ENCODE measurements around the gene ZFAND3. TPM values are rescaled to one million over a fixed set of nuclear protein-coding genes. Genes with fewer than 3 reads are reported as not detected.

ZFAND3 gene
- total and polyA plus RNA-seq, 10 of the 15 experiments (the other 5 are each of a cell fraction or from before 2014, with no cell fraction given): 0.90 to 34.4 (median 16.3) TPM

DNA sequence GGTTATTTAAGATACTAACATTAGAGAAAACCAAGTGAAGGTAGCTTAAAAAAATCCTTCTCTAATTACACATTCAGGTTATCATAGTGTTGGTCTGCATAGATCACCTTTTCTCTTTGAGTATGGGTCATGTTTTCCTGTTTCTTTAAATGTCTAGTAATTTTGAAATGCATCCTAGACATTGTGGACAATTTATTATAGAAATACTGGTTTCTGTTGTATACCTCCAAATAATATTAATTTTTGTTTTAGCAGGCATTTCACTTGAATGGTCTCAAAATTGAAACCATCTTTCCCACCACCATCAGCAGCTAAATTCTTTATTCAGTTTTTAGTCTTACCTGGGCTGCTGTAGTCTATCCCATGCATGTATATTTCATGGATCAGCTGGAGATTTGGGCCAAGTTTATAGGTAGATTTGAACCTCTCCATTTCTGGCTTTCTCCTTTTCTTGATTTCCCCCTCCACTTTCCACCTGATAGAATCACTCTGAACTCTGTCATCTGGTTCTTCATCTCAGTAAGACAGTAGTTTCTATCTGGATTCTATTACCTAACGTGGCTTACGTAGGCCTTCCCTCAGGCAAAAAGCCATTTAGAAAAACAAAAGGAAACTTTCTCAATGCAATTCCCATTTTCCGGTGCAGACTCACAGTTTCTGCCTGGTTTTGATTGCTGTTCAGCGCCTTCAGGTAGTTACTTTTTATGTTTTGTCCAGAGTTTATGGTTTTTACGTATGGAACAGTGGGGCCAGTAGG is 52.3 kb downstream of the ZFAND3 start (continued):
- TF ChIP-seq NFXL1 (IDR thresholded peaks at IDR 0.05; ENCODE audit: borderline replicate concordance): no peak
- no peak for TF ChIP-seq PRDM15 (CRISPR knock-in tag; IDR thresholded peaks at IDR 0.05)
- no peak for TF ChIP-seq ATF7 (IDR thresholded peaks at IDR 0.05; ENCODE audit: low read depth)
- no peak for TF ChIP-seq MYC (IDR thresholded peaks at IDR 0.05; ENCODE audit: insufficient read depth, insufficient read length, insufficient replicate concordance, low read length, severe bottlenecking)
- no peak for TF ChIP-seq RCOR1 (conservative IDR thresholded peaks at IDR 0.05; ENCODE audit: low read depth, low read length)
- TF ChIP-seq CBX5 (IDR thresholded peaks at IDR 0.05; ENCODE audit: low read depth): no peak
- TF ChIP-seq SMAD1 (IDR thresholded peaks at IDR 0.05; ENCODE audit: low read depth, partially characterized antibody): no peak
- TF ChIP-seq, protein P1, sequence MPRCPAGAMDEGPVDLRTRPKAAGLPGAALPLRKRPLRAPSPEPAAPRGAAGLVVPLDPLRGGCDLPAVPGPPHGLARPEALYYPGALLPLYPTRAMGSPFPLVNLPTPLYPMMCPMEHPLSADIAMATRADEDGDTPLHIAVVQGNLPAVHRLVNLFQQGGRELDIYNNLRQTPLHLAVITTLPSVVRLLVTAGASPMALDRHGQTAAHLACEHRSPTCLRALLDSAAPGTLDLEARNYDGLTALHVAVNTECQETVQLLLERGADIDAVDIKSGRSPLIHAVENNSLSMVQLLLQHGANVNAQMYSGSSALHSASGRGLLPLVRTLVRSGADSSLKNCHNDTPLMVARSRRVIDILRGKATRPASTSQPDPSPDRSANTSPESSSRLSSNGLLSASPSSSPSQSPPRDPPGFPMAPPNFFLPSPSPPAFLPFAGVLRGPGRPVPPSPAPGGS (IDR thresholded peaks at IDR 0.05; ENCODE audit: borderline replicate concordance, insufficient read depth, low read depth, low read length, poor library complexity, severe bottlenecking): no peak
- no peak for TF ChIP-seq YY1 (IDR thresholded peaks at IDR 0.05; ENCODE audit: low read depth, low read length)
